ENCODE measurements around the gene KIF26B. TPM values are rescaled to one million over a fixed set of nuclear protein-coding genes. Genes with fewer than 3 reads are reported as not detected.

Gene KIF26B
- polyA plus RNA-seq, 2 donors, result 0.04 to 0.12 TPM

DNA sequence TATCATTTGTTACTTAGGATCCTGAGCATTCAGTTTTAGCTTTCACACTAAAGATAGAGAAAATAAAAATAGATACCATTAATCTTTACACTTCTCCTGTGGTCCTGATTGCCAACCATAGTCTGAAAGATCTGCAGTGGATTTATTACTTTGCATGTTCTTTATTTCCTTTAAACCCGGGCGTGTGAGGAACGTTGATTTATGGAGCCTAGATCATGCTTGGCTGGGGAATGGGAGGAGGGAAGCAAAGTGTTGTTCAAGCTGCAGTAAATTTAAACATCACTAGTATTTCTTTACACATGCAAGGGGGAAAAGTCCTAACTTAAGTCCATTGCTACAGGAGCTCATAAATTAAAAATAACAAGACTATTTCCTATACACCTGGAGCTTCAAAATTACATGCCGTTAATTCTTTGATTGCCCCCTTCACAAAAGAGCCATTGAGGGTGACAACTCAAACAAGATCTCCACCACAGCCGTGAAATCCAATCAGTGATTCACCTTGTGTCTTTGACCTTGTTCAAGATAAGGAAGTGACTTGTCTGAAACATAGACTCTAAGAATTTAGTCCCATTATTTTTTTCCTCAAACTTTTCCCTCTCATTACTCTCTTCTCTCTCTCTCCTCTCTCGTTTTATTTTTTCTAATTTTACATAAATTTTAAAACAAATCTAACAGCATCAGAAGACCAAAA is 282.7 kb downstream of the KIF26B start:
- H3K27ac ChIP-seq (ENCODE audit: low read depth in 2 of 2, low read length in 1 of 2), result no peak overlapping the region
- H3K36me3 ChIP-seq (ENCODE audit: control insufficient read depth in 2 of 2, insufficient read depth in 2 of 2, low read length in 1 of 2), result no peaks in the 10 kb centered on the region
- H3K9me3 ChIP-seq (ENCODE audit: control insufficient read depth in 2 of 2, insufficient read depth in 1 of 2, low read depth in 1 of 2, low read length in 1 of 2), result no peaks in the 10 kb centered on the region
- H3K4me3 ChIP-seq (ENCODE audit: low read depth in 1 of 2, low read length in 2 of 2), result no peak overlapping the region
- H3K4me1 ChIP-seq (ENCODE audit: control insufficient read depth in 2 of 2, insufficient read depth in 2 of 2, low read length in 1 of 2), result no peaks in the 10 kb centered on the region
- WGBS, 2 donors, result 38 to 49% methylated on average over 6 of the region's 6 CpGs
- H3K27me3 ChIP-seq (ENCODE audit: control insufficient read depth in 1 of 2, insufficient read depth in 2 of 2, low read length in 2 of 2), result peaks cover 0 to 3% of the 10 kb centered on the region in 2 donors

DNA sequence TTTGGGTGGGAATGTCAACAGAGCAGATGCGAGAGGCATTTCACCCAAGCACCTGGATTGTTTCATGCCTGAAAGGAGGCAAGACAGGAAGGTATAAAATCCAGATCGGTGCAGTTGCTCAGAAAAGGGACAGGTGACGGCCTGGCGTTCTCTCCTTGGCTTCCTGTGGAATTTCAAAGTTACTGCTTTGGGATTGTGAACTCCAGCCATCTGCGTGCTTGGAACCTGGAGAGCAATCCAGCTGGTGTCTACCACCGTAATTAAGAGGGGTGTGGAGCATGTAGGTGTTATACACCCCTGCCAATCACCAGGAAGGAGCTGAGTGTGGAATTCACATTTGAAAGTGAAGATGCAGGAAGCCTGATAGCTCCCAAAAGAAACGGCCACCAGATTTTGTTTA is 286.1 kb downstream of the KIF26B start:
- H3K27ac ChIP-seq (ENCODE audit: low read depth in 2 of 2, low read length in 1 of 2), result no peak overlapping the region
- WGBS, 2 donors, result 57 to 58% methylated on average over 7 of the region's 7 CpGs
- no peaks in the 10 kb centered on the region for H3K36me3 ChIP-seq (ENCODE audit: control insufficient read depth in 2 of 2, insufficient read depth in 2 of 2, low read length in 1 of 2)
- no peaks in the 10 kb centered on the region for H3K4me1 ChIP-seq (ENCODE audit: control insufficient read depth in 2 of 2, insufficient read depth in 2 of 2, low read length in 1 of 2)
- peaks cover 0 to 3% of the 10 kb centered on the region in 2 donors for H3K27me3 ChIP-seq (ENCODE audit: control insufficient read depth in 1 of 2, insufficient read depth in 2 of 2, low read length in 2 of 2)
- no peaks in the 10 kb centered on the region for H3K9me3 ChIP-seq (ENCODE audit: control insufficient read depth in 2 of 2, insufficient read depth in 1 of 2, low read depth in 1 of 2, low read length in 1 of 2)
- H3K4me3 ChIP-seq (ENCODE audit: low read depth in 1 of 2, low read length in 2 of 2), result no peak overlapping the region

DNA sequence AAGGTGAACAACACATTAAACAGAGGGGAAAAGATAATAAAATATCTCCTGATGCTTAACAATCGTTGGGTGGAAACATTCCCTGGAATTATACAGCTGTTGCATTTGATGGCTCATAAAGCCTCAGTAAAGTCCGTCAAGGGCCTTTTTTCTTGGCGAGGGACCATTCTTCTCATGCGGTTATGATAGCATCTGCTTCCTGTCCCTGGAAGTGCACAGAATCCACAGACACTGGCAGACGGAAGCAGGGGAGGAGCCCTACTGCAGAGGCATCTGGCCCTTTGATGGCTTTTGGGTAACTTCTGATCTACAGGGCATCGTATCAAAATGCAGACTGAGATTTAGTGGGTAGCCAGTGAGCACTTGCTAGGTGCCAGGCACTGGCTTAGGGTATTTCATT is 286.9 kb downstream of the KIF26B start:
- no peak overlapping the region for H3K4me3 ChIP-seq (ENCODE audit: low read depth in 1 of 2, low read length in 2 of 2)
- H3K9me3 ChIP-seq (ENCODE audit: control insufficient read depth in 2 of 2, insufficient read depth in 1 of 2, low read depth in 1 of 2, low read length in 1 of 2), result no peaks in the 10 kb centered on the region
- H3K4me1 ChIP-seq (ENCODE audit: control insufficient read depth in 2 of 2, insufficient read depth in 2 of 2, low read length in 1 of 2), result no peaks in the 10 kb centered on the region
- peaks cover 0 to 3% of the 10 kb centered on the region in 2 donors for H3K27me3 ChIP-seq (ENCODE audit: control insufficient read depth in 1 of 2, insufficient read depth in 2 of 2, low read length in 2 of 2)
- 47 to 57% methylated on average over 6 of the region's 6 CpGs for WGBS, 2 donors
- no peaks in the 10 kb centered on the region for H3K36me3 ChIP-seq (ENCODE audit: control insufficient read depth in 2 of 2, insufficient read depth in 2 of 2, low read length in 1 of 2)
- no peak overlapping the region for H3K27ac ChIP-seq (ENCODE audit: low read depth in 2 of 2, low read length in 1 of 2)

DNA sequence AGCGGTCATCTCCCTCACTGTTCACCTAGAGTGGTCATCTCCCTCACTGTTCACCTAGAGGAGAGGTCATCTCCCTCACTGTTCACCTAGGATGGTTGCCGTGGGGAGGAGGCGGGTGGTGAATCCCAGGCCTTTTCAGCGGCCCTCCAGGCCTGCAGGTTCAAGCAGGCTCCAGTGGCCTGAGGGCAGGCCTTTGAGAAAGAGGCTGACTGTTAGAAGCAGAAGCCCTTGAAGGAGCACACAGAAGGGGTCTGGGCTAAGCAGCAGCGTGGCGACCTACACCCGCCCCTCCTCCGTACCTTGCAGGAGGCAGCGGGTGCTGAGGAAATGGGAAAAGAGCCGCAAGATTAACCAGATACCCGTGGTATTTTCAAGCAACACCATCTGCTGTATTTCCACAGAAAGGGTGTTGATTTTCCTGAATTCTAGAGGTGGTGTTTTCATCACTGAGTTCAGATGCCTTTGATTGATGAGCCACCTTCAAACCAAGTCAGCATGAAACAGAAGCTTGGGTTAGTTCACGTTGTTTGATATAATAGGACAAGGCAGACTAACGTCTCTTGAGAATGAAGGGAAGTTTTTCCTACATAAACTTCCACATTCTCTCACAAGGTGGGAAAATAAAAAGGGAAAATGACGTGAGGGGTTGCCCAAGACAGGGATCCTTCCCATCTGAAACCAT is 289.5 kb downstream of the KIF26B start:
- Histone ChIP-seq H3K4me3 (ENCODE audit: low read depth in 1 of 2, low read length in 2 of 2) (no peak overlapping the region), H3K9me3 (ENCODE audit: control insufficient read depth in 2 of 2, insufficient read depth in 1 of 2, low read depth in 1 of 2, low read length in 1 of 2) (no peaks in the 10 kb centered on the region), H3K36me3 (ENCODE audit: control insufficient read depth in 2 of 2, insufficient read depth in 2 of 2, low read length in 1 of 2) (no peaks in the 10 kb centered on the region), H3K27ac (ENCODE audit: low read depth in 2 of 2, low read length in 1 of 2) (no peak overlapping the region), H3K27me3 (ENCODE audit: control insufficient read depth in 1 of 2, insufficient read depth in 2 of 2, low read length in 2 of 2) (no peaks in the 10 kb centered on the region), H3K4me1 (ENCODE audit: control insufficient read depth in 2 of 2, insufficient read depth in 2 of 2, low read length in 1 of 2) (no peaks in the 10 kb centered on the region)
- 75 to 86% methylated on average over 14 of the region's 14 CpGs for WGBS, 2 donors

DNA sequence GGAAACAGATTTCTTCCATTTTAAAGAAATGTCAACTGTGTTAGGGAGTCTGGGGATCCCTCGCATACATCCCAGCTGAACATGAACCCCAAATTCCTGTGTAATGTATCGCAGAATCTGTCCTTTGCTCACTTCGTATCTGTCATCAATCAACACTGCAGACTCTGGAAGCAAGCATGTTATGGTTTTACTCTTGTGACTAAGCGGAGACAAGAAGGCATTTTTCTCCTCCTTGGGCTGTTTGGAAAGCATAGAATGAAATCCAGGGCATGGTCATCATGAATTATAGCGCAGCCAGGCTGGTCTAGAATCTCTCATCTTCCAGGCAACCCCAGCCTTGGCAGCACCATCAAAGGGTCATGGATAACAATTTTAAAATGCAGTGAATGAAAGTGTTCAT is 290.2 kb downstream of the KIF26B start:
- WGBS, 2 donors, result 89 to 92% methylated on average over 5 of the region's 5 CpGs
- H3K9me3 ChIP-seq (ENCODE audit: control insufficient read depth in 2 of 2, insufficient read depth in 1 of 2, low read depth in 1 of 2, low read length in 1 of 2), result no peaks in the 10 kb centered on the region
- no peaks in the 10 kb centered on the region for H3K36me3 ChIP-seq (ENCODE audit: control insufficient read depth in 2 of 2, insufficient read depth in 2 of 2, low read length in 1 of 2)
- H3K27ac ChIP-seq (ENCODE audit: low read depth in 2 of 2, low read length in 1 of 2), result no peak overlapping the region
- no peaks in the 10 kb centered on the region for H3K4me1 ChIP-seq (ENCODE audit: control insufficient read depth in 2 of 2, insufficient read depth in 2 of 2, low read length in 1 of 2)
- H3K27me3 ChIP-seq (ENCODE audit: control insufficient read depth in 1 of 2, insufficient read depth in 2 of 2, low read length in 2 of 2), result no peaks in the 10 kb centered on the region
- H3K4me3 ChIP-seq (ENCODE audit: low read depth in 1 of 2, low read length in 2 of 2), result no peak overlapping the region

DNA sequence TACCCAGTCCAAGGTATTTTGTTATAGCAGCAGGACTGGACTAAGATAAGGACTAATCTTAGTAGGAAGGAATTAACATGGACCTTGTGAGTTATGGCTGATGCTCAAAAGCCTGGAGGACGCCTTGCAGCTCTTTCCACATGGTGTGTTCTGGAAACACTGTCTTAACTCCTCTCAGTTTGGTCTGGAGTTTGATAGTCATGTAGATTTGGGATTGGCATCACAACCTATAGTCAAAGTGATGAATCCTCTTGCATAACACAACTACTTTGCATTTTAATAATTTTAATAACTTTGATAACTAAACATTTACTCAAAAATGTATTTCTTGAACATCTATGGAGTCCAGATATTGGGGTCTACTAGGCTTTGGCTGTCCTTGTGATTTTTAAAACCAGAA is 293.7 kb downstream of the KIF26B start:
- H3K4me3 ChIP-seq (ENCODE audit: low read depth in 1 of 2, low read length in 2 of 2), result no peak overlapping the region
- no peaks in the 10 kb centered on the region for H3K4me1 ChIP-seq (ENCODE audit: control insufficient read depth in 2 of 2, insufficient read depth in 2 of 2, low read length in 1 of 2)
- 66 to 68% methylated on average over 1 of the region's 1 CpG for WGBS, 2 donors
- H3K27me3 ChIP-seq (ENCODE audit: control insufficient read depth in 1 of 2, insufficient read depth in 2 of 2, low read length in 2 of 2), result no peaks in the 10 kb centered on the region
- no peaks in the 10 kb centered on the region for H3K36me3 ChIP-seq (ENCODE audit: control insufficient read depth in 2 of 2, insufficient read depth in 2 of 2, low read length in 1 of 2)
- no peak overlapping the region for H3K27ac ChIP-seq (ENCODE audit: low read depth in 2 of 2, low read length in 1 of 2)
- H3K9me3 ChIP-seq (ENCODE audit: control insufficient read depth in 2 of 2, insufficient read depth in 1 of 2, low read depth in 1 of 2, low read length in 1 of 2), result no peaks in the 10 kb centered on the region

DNA sequence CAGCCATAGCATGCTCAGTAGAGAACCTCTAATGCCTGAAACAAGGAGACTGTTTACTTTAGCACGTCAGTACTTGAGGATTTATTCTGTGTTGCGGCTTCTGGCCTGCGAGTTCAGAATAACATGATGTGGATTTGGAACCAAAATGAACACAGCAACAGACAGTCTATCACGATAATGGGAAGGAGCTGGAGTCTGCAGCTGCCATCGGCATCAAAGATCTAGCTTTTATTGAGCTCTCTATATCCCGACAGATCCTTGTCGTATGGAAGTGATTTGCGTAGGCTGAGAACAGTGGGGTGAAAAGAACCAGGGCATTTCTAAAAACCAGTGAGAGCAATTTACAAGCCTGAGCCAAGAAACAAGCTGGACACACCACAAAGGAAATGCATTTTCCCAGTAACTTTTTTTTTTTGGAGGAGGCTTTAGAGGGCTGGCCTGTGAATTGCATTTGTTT is 294.2 kb downstream of the KIF26B start:
- H3K27ac ChIP-seq (ENCODE audit: low read depth in 2 of 2, low read length in 1 of 2), result no peak overlapping the region
- H3K4me3 ChIP-seq (ENCODE audit: low read depth in 1 of 2, low read length in 2 of 2), result no peak overlapping the region
- no peaks in the 10 kb centered on the region for H3K9me3 ChIP-seq (ENCODE audit: control insufficient read depth in 2 of 2, insufficient read depth in 1 of 2, low read depth in 1 of 2, low read length in 1 of 2)
- H3K27me3 ChIP-seq (ENCODE audit: control insufficient read depth in 1 of 2, insufficient read depth in 2 of 2, low read length in 2 of 2), result no peaks in the 10 kb centered on the region
- no peaks in the 10 kb centered on the region for H3K4me1 ChIP-seq (ENCODE audit: control insufficient read depth in 2 of 2, insufficient read depth in 2 of 2, low read length in 1 of 2)
- 30 to 38% methylated on average over 8 of the region's 8 CpGs for WGBS, 2 donors
- H3K36me3 ChIP-seq (ENCODE audit: control insufficient read depth in 2 of 2, insufficient read depth in 2 of 2, low read length in 1 of 2), result no peaks in the 10 kb centered on the region

DNA sequence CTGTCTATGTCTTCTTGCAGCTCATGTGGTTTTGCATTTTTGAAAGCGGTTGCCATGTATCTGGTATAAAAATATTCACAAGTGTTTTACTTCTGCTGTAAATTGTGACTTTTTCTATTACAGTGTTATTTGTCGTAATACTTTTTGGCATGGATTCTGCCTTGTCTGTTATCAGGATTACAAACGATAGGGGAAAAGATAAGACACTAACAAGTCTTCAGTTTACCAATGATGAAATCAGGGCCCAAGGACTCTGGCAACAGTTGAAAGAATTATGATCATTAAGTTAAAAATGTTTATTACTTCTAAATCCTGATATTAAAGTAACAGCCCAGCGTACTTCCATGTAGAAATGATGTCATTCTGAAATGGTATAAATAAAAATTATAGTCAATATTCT is 298.8 kb downstream of the KIF26B start:
- no peaks in the 10 kb centered on the region for H3K4me1 ChIP-seq (ENCODE audit: control insufficient read depth in 2 of 2, insufficient read depth in 2 of 2, low read length in 1 of 2)
- H3K9me3 ChIP-seq (ENCODE audit: control insufficient read depth in 2 of 2, insufficient read depth in 1 of 2, low read depth in 1 of 2, low read length in 1 of 2), result no peaks in the 10 kb centered on the region
- H3K4me3 ChIP-seq (ENCODE audit: low read depth in 1 of 2, low read length in 2 of 2), result no peak overlapping the region
- no peak overlapping the region for H3K27ac ChIP-seq (ENCODE audit: low read depth in 2 of 2, low read length in 1 of 2)
- WGBS, 2 donors, result 77 to 86% methylated on average over 4 of the region's 4 CpGs
- H3K36me3 ChIP-seq (ENCODE audit: control insufficient read depth in 2 of 2, insufficient read depth in 2 of 2, low read length in 1 of 2), result no peaks in the 10 kb centered on the region
- no peaks in the 10 kb centered on the region for H3K27me3 ChIP-seq (ENCODE audit: control insufficient read depth in 1 of 2, insufficient read depth in 2 of 2, low read length in 2 of 2)

DNA sequence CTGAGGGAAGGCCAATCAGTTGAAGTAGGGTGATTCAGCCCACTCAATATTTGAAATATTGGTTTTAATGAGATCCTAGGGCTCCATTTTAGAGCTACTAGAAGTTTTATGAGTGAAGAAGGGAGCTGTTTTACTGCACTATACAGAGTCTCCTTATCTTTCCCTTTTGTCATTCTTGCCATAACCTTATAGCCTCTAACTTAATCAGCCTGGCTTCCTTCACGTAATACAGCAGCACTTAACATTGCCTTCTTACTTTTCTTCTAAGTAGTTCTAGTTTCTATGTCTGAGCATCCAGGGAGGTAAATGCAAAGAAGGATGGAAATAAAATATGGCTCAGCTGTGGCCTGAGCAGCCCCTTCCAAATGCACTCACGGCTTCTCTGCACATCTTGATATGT is 299.3 kb downstream of the KIF26B start:
- Histone ChIP-seq H3K4me1 (ENCODE audit: control insufficient read depth in 2 of 2, insufficient read depth in 2 of 2, low read length in 1 of 2) (no peaks in the 10 kb centered on the region), H3K27ac (ENCODE audit: low read depth in 2 of 2, low read length in 1 of 2) (no peak overlapping the region), H3K36me3 (ENCODE audit: control insufficient read depth in 2 of 2, insufficient read depth in 2 of 2, low read length in 1 of 2) (no peaks in the 10 kb centered on the region), H3K9me3 (ENCODE audit: control insufficient read depth in 2 of 2, insufficient read depth in 1 of 2, low read depth in 1 of 2, low read length in 1 of 2) (no peaks in the 10 kb centered on the region), H3K4me3 (ENCODE audit: low read depth in 1 of 2, low read length in 2 of 2) (no peak overlapping the region), H3K27me3 (ENCODE audit: control insufficient read depth in 1 of 2, insufficient read depth in 2 of 2, low read length in 2 of 2) (no peaks in the 10 kb centered on the region)
- WGBS, 2 donors, result 92 to 96% methylated on average over 2 of the region's 2 CpGs

DNA sequence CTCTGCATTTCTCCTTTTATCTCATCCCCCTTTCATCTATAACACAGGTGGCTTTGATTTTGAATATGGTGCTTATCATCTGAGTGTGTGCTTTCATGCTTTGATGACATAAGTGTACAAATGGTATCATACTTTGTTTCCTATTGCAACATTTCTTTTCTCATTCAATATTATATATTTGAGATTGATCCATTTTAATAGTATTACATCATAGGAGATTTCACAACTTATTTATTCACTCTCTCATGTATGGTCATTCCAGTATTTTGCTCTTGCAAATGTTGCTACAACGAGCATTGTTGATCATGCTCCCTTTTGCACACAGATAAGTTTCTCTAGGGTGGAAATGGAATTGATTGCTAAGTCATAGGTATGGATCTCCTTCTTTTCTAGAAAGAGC is 302.8 kb downstream of the KIF26B start:
- no peak overlapping the region for H3K4me3 ChIP-seq (ENCODE audit: low read depth in 1 of 2, low read length in 2 of 2)
- WGBS, 2 donors, result 72 to 94% methylated on average over 1 of the region's 1 CpG
- no peaks in the 10 kb centered on the region for H3K4me1 ChIP-seq (ENCODE audit: control insufficient read depth in 2 of 2, insufficient read depth in 2 of 2, low read length in 1 of 2)
- no peaks in the 10 kb centered on the region for H3K27me3 ChIP-seq (ENCODE audit: control insufficient read depth in 1 of 2, insufficient read depth in 2 of 2, low read length in 2 of 2)
- no peak overlapping the region for H3K27ac ChIP-seq (ENCODE audit: low read depth in 2 of 2, low read length in 1 of 2)
- no peaks in the 10 kb centered on the region for H3K36me3 ChIP-seq (ENCODE audit: control insufficient read depth in 2 of 2, insufficient read depth in 2 of 2, low read length in 1 of 2)
- no peaks in the 10 kb centered on the region for H3K9me3 ChIP-seq (ENCODE audit: control insufficient read depth in 2 of 2, insufficient read depth in 1 of 2, low read depth in 1 of 2, low read length in 1 of 2)
